ENCODE results near the gene RBM47. TPM values are rescaled to one million over a fixed set of nuclear protein-coding genes. Genes with fewer than 3 reads are reported as not detected.
A peak's percentile ranks its signal among the peaks of the same experiment; 100 is the strongest.

RBM47 gene
- total and polyA plus RNA-seq, 9 of the 15 experiments (the other 6 are each of a cell fraction or from before 2014, with no cell fraction given): 1.4 to 6.4 (median 3.3) TPM

GRCh38 chr4:40388239-40388638 lies 241.4 kb downstream of the RBM47 start:
- Histone ChIP-seq H3K9ac (ENCODE audit: insufficient read depth in 1 of 2, low read depth in 2 of 2, low read length in 2 of 2) (no peak overlapping the region), H3K9me3 (replicated peaks; ENCODE audit: control insufficient read depth, insufficient read depth, low read depth, low read length) (no peaks in the 10 kb centered on the region), H3K27ac (ENCODE audit: extremely low read depth, low read depth, low read length) (no peak overlapping the region), H3K36me3 (ENCODE audit: control insufficient read depth, insufficient read depth, low read length) (no peaks in the 10 kb centered on the region), H4K20me1 (replicated peaks; ENCODE audit: control insufficient read depth, insufficient read depth, low read length) (no peaks in the 10 kb centered on the region), H3K4me2 (ENCODE audit: insufficient read depth, low read length) (no peak overlapping the region), H3K27me3 (ENCODE audit: control insufficient read depth in 2 of 2, insufficient read depth in 2 of 2, low read length in 2 of 2) (peaks cover 26 to 38% of the 10 kb centered on the region in 2 experiments; a peak in 4 of 5 replicates), H3K4me1 (replicated peaks in 1 of 2; ENCODE audit: control insufficient read depth in 2 of 2, insufficient read depth in 2 of 2, low read length in 2 of 2) (no peaks in the 10 kb centered on the region), H3K79me2 (ENCODE audit: control insufficient read depth, insufficient read depth, low read length) (no peaks in the 10 kb centered on the region), H3K9me1 (ENCODE audit: control insufficient read depth, insufficient read depth, low read length) (no peaks in the 10 kb centered on the region), H3K4me3 (no peak overlapping the region), H2AFZ (ENCODE audit: low read depth, low read length) (no peak overlapping the region)
- DNase-seq (ENCODE audit: extremely low read depth in 1 of 4, low spot score in 3 of 4) (peak in 1 of 4 experiments; percentile 19), ATAC-seq (peak; percentile 73), FAIRE-seq (no peak)
- TF ChIP-seq EP400 (IDR thresholded peaks at IDR 0.05) (no peak), MCM5 (IDR thresholded peaks at IDR 0.05; ENCODE audit: low read depth) (no peak), PREB (CRISPR knock-in tag; IDR thresholded peaks at IDR 0.05) (no peak), ARID2 (IDR thresholded peaks at IDR 0.05) (no peak), ZNF696 (CRISPR knock-in tag; conservative IDR thresholded peaks at IDR 0.05) (no peak), IRF9 (tag; IDR thresholded peaks at IDR 0.05) (no peak), NFIC (IDR thresholded peaks at IDR 0.05) (no peak), HES1 (IDR thresholded peaks at IDR 0.05; ENCODE audit: low read depth) (no peak), UBTF (IDR thresholded peaks at IDR 0.05; ENCODE audit: borderline replicate concordance in 1 of 2, low read depth in 2 of 2, low read length in 2 of 2) (no peak), SMAD1 (IDR thresholded peaks at IDR 0.05; ENCODE audit: low read depth, low read length, partially characterized antibody) (no peak), RBM14 (IDR thresholded peaks at IDR 0.05; ENCODE audit: borderline replicate concordance, insufficient read depth, low read depth, low read length) (no peak), CHD1 (IDR thresholded peaks at IDR 0.05; ENCODE audit: low read length) (no peak), ZZZ3 (IDR thresholded peaks at IDR 0.05) (no peak), PHB (CRISPR knock-in tag; IDR thresholded peaks at IDR 0.05) (no peak), MYNN (IDR thresholded peaks at IDR 0.05) (no peak), MYNN (CRISPR knock-in tag; IDR thresholded peaks at IDR 0.05) (no peak), EP300 (IDR thresholded peaks at IDR 0.05; ENCODE audit: low read length) (no peak), ELF1 (tag; IDR thresholded peaks at IDR 0.05) (no peak)
- ChIA-PET CTCF (ENCODE audit: low intra/inter-chr PET ratio) (no interaction called here), POLR2A (interaction anchor here (0.6 kb wide), 1 partner anchor 15 kb away, joined by 3 read pairs; no protein-coding TSS in a partner anchor)
- no TSS peak for BruUV-seq (replicated peaks)
- WGBS (ENCODE audit: insufficient coverage, low coverage, missing lambda C conversion rate): 0% methylated on average over 6 of the region's 6 CpGs
- intact Hi-C loops (cut with micrococcal nuclease) (no loop called here), in situ Hi-C loops (cut with MboI) (no loop called here)
